ENCODE data around the gene FBXO42.

The FBXO42 gene

GRCh38 chr1:16199700-16200099 lies 152.6 kb downstream of the FBXO42 start:
- no peak for DNase-seq

DNA sequence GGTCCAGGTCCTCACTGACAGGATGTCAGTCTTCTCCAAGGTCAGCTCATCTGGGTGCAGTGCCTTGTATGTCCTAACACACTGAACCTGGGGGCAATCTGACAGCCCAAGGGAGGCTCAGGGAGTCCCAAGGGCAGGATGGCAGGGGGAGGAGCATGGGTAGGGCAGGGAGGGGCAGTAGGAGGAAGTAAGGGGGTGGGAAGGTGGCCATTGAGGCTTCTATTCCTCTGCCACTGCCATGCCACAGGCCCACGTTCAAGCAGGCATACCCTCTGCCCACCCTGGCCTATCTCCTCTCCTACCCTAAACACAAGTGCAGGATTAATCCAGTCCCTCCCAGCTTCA lies 153.2 kb downstream of the FBXO42 start:
- no peak for DNase-seq

DNA sequence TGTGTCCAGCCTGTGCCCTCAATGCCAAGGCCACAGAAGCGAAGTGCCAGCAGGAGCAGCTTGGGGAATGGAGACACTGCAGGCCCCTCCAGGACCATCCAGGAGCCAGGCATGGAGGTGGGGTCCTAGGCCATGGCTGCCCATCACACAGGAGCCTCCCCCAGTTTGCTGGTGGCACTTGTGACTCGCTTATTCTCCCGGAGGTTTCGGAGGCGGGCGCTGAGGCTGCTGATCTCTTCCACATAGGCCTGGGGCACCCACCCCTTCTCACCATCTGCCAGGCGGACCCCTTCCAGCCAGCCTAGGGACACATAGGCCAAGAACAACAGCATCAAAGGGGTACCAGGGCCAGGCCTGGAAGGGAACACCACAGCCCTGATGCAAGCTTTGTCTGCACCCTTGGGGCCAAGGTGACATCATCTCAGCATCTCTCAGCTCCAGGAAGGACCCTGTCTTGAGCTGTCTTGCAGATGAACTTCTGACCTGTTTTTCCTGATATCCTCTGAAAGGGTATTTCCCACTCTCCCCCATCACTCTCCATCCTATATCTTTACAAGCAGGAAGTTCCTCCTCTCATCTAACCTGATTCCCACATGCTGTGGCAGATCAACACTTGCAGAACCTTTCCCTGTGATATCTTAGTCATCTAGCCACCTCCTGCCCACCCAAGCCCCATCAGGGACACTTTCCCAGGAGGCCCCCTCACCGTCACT lies 153.7 kb downstream of the FBXO42 start:
- DNase-seq, result no peak

DNA sequence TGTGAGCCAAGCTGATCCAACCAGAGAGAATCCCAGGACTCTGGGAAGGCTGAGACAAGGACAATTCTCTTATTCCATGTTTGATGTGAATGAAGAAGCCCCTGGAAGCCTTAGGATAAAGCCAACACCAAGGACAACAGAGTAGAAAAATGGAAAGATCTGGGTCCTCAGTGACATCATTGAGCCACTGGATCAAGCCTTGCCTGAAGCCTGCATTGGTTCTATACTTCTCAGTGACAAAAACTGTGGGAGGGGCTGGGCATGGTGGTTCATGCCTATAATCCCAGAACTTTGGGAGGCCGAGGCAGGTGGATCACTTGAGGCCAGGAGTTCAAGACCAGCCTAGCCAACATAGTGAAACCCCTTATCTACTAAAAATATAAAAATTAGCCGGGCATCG lies 155.4 kb downstream of the FBXO42 start:
- DNase-seq, result no peak

Measured in stimulated activated naive CD4-positive, alpha-beta T cell (primary cell).